EH (cell line): ENCODE data around the gene NECTIN4.
"Not testable (repeated sequence)": the region's sequence is repeated elsewhere in the genome, so short reads cannot be mapped to it uniquely, and the experiment has no call there.

Experiments used
- DNase-seq: peaks from one replicate; pipeline ENCODE4 v3.0.0-alpha.2; 2015; ENCODE audit warnings: low read depth

NECTIN4 gene

DNA sequence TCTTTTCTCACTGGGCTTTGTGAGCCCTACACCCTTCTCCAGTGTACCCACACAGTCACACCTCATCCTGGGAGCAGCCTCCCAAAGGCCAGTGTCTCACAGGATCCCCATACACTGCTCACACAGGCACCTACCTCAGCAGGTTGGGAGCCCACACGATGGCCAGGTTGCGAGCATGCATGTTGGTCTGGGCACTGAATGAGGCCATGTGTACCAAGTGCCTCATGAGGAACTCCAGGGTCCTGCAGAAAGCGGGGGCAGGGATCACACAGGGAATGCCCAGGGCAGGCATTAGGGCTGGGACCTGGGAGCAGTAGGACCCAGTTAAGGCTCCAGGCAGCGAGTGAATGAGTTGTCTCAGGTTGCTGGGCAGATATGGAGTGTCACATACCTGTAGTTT, 35.1 kb downstream of the NECTIN4 start:
- no peak for DNase-seq

- DNase-seq: peak; percentile 32
Observed at GRCh38 chr1:161052899-161053298, 36.5 kb downstream of the NECTIN4 start.

DNA sequence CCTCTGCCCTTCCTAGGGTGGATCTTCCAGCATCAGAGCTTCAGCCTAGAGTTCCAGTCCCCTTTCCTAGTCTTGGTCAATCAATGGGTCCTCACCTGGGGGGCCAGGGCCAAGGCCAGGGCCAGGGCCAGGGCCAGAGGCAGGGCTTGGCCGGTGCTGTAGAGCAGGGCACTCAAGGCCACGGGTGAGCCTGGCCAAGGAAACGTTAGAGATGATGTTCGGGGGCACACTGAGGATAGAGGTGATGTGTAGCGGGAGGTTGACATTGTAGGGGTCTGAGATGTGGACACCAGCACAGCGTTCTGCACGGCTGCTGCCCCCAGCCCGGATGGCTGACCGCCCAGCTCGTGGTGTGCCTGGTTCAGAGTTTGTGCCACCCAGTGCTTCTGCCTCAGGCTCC, 38.1 kb downstream of the NECTIN4 start:
- DNase-seq: no peak

- no peak for DNase-seq
Observed at GRCh38 chr1:161048949-161049722, 40.2 kb downstream of the NECTIN4 start.

- no peak for DNase-seq
Observed at GRCh38 chr1:161047436-161048420, 41.6 kb downstream of the NECTIN4 start.

DNA sequence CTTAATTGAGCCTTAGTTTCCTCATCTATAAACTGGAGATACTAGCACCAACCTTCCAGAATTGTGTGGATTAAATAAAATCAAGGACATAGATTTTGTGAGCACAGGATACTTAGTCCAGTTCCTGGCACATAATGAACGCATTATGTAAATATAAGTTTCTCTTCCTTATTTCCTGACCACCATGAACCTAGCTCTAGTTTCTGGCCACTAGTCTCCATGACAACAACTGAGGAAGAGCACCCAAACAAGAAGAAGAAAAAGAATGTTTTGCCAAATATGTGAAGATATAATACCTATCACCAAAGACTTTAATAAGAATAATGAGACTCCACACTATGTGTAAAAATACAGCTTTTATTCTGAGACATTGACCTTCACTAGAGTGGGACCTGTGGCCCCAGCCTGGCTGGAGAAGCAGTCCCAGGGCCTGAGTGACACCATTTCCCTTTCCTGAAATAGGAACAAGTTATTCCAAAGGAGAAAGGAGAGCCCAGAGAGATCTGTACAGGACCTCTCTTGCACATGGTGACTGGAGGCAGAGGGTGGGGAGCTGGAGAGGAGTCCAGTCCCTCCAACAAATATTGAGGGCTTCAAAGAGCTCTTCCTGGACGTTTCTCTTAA, 42.6 kb downstream of the NECTIN4 start:
- no peak for DNase-seq

DNA sequence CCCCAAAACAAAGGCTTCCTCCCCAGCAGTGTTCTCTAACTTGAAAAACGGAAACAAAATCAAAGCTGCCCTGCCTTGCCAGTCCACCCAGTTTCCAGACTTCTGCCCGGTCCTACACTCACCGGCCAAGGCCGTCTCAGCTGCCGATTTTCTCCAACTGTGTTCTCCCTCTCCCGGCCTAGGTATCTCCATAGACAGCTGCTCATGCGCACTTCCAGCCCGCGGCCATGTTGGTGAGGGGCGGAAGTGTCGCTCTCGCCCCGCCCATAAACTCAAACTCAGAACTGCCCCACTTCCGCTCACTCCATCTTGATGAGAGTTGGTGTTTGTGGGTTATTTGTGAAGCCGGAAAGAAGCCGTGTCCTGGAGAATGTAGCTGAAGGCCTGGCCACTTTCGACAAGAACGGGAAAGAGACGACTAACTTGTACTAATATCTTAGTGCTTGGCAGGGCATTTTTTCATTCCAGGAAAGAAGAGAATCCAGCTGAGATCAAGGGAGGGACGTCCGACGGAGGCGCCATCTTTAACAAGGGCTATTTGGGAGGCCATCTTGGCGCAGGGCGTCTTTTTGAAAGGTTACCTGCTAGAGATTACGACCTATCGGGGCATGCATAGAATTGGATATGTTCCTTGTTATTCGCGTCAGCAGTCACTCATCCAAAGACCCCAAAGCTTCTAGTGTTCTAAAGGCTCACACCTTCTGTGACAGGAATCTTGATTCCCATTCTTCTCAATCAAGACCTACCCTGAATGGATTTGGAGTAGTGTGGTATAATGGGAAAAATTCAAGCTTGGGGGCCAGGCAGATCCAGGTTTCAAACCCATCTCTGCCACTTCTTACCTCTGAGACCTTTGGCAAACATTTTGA, 43.4 kb downstream of the NECTIN4 start, which contains the start of gene USF1:
USF1 (minus strand) TSS at position 242 of the 869 bp plus-strand sequence. CDS start 2,702 bp downstream, outside the sequence.
- peak; percentile 95 for DNase-seq

GRCh38 chr1:161044908-161045735, 44.2 kb downstream of the NECTIN4 start:
- peak; percentile 80 for DNase-seq

- no peak for DNase-seq
Observed at GRCh38 chr1:161044535-161044907, 44.8 kb downstream of the NECTIN4 start.

GRCh38 chr1:161039546-161039945, 49.8 kb downstream of the NECTIN4 start:
- DNase-seq: no peak

DNA sequence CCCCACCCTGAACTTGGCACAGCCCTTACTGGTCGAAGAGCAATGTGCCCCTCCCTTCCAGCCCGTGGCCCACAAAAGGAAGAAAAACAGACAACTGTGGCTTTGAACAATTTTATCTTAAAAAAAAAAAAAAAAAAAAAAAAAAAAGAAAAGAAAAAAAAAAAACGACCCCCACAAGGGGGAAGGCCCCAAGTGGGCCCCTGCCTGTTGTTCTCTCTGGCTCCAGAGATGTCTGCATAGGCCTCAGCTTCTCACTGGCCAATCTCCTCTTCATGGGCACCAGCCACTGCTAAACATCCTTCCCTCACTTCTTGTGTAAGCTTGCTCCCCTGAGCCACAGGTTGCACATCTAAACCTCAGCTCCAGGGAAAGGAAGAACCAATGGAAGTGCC, 50.2 kb downstream of the NECTIN4 start:
- no peak for DNase-seq

- DNase-seq: no peak
Observed at GRCh38 chr1:161038523-161039153, 50.7 kb downstream of the NECTIN4 start, which contains the start of gene TSTD1. Gene TSTD1 (minus strand): TSS chr1:161038964. CDS start chr1:161038889, 75 bp downstream.

DNA sequence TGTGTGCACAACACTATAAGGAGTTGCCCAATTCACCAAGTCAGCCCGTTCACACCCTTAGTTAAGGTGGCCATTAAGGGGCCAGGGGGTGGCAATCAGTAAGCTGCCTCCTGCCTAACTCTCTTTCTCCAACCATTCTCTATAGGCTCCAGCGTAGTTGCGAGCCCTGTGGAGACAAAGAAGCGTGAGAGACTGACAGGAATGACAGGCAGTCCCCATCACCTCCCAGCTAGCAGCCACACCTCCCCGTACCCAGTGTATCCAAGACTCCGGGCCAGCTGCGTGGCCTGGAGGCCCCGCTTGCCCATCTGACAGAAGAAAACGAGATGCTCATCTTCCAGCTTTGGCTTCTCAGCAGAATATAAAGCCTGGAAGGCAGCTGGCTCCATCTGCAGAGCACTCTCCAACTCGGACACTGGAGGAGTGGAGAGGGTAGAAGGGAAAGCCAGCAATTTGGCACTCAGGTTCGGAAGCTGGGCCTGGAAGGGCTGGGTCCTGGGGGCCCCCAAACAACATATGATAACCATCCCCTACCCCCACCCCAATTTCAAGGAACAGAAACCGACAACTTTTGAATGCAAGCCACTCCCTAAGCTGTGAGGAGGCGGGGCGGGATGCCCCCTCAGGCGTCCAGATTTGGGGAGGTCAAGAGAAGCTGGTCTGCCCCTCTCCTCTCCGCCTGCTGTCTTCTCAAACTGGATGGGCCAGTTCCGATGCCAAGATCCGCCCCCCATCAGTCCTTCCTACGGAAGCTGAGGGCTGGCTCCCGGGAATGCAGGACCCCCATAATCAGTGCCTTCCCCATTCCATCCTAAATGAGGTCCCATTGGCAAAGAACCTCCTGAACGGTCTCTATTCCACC, 51.5 kb downstream of the NECTIN4 start:
- DNase-seq: no peak

GRCh38 chr1:161033751-161034150, 55.6 kb downstream of the NECTIN4 start:
- peak; percentile 15 for DNase-seq

DNA sequence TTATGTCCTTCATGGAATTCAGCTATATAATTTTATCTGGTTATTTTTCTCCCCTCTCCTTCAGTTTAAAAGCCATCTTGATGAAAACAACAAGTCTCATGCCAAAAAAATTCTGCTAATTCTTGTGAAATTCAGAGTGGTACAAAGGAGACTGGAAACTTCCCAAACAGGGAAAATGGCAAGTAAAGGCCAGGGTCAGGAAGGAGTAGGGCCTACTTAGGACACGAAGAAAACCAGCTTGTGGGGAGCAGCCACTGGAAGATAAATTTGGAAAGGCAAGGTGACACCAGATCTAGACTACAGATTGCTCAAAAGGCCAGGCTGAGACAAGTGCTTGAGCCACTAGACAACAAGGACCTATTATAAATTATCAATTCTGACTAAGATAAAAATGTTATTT, 56.9 kb downstream of the NECTIN4 start:
- DNase-seq: peak; percentile 12

GRCh38 chr1:161031874-161032273, 57.5 kb downstream of the NECTIN4 start:
- DNase-seq: no peak

- not testable (repeated sequence) for DNase-seq
Observed at GRCh38 chr1:161029466-161029865, 59.9 kb downstream of the NECTIN4 start.

DNA sequence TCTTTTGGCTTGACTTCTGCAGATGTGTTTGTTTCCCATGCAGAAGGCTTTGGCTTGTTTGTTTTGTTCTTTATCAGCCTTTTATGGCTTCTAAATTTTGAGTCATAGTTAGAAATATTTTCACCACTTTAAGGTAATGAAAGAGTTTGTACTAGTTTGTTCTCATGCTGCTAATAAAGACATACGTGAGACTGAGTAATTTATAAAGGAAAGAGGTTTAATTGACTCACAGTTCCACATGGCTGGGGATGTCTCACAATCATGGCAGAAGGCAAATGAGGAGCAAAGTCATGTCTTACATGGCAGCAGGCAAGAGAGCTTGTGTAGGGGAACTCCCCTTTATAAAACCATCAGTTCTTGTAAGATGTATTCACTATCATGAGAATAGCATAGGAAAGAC, 62.4 kb downstream of the NECTIN4 start:
- not testable (repeated sequence) for DNase-seq

DNA sequence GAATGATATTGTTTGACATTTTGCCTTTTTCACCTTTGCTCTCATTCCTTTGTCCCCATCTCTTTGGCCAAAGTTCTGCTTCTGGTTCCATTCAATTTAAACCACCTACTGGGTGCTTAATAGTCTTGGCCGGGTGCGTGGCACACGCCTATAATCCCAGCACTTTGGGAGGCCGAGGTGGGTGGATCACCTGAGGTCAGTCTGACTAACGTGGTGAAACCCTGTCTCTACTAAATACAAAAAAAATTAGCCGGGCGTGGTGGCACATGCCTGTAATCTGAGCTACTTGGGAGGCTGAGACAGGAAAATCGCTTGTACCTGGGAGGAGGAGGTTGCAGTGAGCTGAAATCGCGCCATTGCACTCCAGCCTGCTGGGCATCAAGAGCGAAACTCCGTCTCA, 66.9 kb downstream of the NECTIN4 start:
- DNase-seq: not testable (repeated sequence)
